Stimulated activated CD8-positive, alpha-beta memory T cell treated with anti-CD3 and anti-CD28 coated beads, Interleukin-7, amount 100 ng/mL, for 24 hours (primary cell): ENCODE data around the gene PA2G4.
"Not testable (repeated sequence)": the region's sequence is repeated elsewhere in the genome, so short reads cannot be mapped to it uniquely, and the experiment has no call there.

Experiments
- DNase-seq: peaks from one replicate; pipeline ENCODE4 v3.0.0-alpha.2; 2020; ENCODE audit warnings: low read depth

PA2G4 gene

DNA sequence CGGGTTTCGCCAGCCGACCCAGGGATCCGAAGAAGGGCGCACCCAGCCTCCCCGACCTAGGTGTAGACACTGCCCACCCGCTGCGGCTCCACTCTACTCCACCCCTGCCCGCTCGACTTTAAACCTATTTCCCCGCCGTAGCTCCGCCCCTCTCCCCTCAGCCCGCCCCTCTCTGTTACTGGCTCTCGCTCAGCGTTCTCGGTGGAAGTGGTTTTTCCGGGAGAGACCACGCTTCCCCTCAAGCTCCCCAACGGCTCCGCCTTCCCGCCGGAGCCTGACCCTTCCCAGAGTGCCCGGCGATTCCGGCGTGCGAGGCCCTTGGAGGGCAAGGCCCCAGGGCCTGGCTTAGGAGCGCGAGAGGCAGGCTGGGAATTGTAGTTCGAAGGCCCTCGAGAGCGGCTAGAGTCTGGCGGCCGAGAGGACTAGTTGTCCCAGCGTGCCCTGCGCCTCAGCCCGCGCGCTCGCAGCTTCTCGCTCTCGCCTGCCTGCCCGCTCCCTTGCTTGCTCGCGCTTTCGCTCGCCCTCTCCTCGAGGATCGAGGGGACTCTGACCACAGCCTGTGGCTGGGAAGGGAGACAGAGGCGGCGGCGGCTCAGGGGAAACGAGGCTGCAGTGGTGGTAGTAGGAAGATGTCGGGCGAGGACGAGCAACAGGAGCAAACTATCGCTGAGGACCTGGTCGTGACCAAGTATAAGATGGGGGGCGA, at the start of gene PA2G4:
TSS of gene PA2G4 (plus strand) at position 451 of the 706 bp plus-strand sequence. CDS start at position 630, 179 bp downstream.
- DNase-seq, result peak; percentile 95

DNA sequence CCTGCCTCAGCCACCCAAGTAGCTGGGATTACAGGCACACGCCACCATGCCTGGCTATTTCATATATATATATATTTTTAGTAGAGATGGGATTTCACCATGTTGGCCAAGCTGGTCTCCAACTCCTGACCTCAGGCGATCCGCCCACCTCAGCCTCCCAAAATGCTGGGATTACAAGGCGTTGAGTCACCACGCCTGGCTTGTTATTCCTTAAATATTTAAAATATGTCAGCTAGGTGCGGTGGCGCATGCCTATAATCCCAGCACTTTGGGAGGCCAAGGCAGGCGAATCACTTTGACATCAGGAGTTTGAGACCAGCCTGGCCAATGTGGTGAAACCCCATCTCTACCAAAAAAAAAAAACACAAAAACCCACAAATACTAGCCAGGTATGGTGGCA, 44.4 kb upstream of the PA2G4 start:
- not testable (repeated sequence) for DNase-seq

DNA sequence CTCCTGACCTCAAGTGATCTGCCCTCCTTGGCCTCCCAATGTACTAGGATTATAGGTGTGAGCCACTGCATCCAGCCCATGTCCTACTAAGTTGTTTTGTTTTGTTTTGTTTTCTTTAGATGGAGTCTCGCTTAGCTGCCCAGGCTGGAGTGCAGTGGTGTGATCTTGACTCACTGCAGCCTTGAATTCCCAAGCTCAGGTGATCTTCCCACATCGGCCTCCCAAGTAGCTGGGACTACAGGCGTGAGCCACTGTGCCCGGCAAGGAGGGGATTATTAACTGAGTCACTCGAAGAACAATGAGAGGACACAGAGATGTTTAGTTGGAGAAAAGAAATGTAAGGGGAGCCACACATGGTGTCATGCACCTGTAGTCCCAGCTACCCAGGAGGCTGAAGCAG, 42.4 kb upstream of the PA2G4 start:
- no peak for DNase-seq

DNA sequence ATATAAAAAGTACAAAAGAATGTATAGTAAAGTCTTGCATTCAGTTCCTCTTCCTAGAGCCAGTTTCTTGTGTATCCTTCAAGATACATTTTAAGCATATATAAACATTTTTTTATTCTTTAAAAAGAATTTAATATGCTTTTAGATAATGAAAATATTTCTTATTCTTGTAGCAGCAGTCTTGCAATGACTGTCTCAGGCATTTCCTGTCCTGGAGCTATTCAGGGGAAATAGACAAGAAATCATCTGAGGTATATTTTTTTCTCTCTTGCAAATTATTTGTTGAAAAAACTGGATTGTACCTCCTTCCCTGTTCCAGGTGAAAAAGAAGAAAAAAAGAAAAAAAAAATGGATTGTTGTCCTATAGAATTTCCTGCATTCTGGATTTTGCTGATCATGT, 41.4 kb upstream of the PA2G4 start:
- no peak for DNase-seq

DNA sequence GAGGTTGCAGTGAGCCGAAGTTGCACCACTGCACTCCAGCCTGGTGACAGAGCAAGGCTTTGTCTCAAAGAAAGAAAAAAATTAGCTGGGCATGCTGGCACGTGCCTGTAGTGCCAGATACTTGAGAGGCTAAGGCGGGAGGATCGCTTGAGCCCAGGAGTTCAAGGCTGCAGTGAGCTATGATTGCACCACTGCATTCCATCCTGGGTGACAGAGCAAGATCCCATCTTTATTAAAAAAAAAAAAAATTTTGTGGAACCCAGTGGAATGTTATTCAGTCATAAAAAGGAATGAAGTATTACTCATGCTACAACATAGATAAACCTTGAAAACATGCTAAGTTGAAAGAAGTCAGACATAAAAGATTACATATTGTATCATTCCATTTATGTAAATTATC, 32.7 kb upstream of the PA2G4 start:
- no peak for DNase-seq

DNA sequence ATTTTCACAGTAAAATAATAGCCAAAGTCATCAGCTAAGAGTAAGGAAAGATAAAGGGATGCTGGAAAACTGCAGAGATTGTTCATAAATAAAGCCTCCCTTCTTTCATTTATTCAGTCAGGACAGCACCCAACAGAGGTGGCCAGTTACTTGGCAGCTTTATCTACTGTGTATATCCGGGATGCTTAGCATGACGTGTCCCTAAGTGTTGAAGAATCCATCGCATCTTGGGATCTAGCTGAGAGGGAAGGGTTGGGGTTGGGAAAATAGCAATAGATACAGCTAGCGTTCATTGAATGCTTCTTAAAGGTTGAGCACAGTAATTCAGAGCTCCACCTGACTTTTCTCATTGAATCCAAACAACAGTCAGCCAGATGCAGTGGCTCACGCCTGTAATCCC, 30.0 kb upstream of the PA2G4 start:
- DNase-seq, result no peak

DNA sequence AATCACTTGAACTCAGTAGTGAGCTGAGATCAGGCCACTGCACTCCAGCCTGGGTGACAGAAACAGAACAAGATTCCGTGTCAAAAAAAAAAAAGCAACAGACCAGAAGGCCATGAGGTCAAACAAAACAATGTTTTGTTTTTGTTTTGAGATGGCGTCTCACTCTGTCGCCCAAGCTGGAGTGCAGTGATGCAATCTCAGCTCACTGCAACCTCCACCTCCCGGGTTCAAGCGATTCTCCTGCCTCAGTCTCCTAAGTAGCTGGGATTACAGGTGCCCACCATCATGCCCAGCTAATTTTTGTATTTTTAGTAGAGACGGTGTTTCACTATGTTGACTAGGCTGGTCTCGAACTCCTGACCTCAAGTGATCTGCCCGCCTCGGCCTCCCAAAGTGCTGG, 26.4 kb upstream of the PA2G4 start:
- not testable (repeated sequence) for DNase-seq

DNA sequence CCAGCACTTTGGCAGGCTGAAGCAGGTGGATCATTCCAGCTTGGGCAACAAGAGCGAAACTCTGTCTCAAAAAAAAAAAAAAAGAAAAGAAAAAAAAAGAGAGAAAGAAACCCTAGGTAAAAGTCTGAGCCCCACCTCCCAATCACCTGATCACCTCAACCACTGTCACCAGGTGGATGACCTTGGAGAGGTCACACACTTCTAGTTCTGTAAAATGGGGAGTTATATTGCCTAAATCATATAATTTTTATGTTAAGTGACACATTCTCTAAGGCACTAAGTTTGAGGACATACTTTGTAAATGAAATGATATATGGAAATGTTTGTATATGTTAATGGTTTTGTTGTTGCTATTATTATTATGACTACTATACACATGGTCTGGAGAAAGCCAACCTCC, 25.9 kb upstream of the PA2G4 start:
- no peak for DNase-seq

DNA sequence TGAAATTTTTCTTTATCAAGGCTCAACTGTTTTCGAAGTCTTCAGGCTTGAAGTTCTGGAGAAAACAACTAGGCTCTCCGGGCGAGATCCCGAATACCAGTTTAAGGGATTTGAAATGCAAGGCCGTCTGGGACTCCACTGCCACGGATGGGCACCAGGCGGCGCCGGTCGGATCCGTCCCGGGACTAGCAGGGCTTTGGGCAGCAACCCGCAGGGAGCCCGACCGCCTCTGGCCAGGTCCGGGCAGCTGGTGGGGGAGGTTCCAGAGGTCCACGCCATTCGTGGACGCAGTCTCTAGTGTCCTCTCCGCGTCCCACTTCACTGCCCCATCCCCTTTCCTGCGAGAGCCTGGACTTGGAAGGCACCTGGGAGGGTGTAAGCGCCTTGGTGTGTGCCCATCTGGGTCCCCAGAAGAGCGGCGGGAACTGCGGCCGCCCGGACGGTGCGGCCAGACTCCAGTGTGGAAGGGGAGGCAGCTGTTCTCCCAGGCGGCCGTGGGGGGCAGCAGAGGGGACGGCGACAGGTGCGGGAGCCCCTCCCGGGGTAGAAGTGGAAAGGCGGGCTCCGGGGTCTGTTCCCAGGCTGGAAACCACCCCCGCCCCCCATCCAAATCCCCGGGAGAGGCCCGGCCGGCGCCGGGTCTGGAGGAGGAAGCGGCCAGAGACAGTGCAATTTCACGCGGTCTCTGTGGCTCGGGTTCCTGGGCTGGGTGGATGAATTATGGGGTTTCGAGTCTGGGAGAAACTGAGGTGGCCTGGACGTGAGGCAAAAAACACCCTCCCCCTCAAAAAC, 25.2 kb upstream of the PA2G4 start:
- no peak for DNase-seq

DNA sequence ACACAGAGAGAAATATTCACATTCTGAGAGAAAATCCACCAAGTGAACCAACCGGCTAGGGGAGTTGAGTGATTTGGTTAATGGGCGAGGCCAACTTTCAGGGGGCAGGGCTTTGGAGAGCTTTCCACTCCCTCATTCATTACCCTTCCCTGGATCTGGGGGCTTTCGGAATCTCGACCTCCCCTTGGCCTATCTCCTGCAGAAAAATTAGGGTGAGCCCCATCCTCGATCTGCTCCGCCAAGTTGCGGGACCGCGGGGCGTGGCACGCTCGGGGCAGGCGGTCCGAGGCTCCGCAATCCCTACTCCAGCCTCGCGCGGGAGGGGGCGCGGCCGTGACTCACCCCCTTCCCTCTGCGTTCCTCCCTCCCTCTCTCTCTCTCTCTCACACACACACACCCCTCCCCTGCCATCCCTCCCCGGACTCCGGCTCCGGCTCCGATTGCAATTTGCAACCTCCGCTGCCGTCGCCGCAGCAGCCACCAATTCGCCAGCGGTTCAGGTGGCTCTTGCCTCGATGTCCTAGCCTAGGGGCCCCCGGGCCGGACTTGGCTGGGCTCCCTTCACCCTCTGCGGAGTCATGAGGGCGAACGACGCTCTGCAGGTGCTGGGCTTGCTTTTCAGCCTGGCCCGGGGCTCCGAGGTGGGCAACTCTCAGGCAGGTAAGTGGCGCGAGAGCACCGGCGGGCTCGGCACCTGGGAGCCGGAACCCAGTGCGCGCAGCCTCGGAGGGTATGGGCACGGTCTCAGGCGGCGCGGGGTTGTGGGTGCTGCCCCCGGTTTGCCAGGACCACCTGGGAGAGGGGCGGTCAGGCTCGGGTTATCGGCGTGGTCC, 24.4 kb upstream of the PA2G4 start, which contains the start of gene ERBB3:
TSS of gene ERBB3 (plus strand) at position 443 of the 833 bp plus-strand sequence. CDS start at position 579, 136 bp downstream.
- DNase-seq, result peak; percentile 36

DNA sequence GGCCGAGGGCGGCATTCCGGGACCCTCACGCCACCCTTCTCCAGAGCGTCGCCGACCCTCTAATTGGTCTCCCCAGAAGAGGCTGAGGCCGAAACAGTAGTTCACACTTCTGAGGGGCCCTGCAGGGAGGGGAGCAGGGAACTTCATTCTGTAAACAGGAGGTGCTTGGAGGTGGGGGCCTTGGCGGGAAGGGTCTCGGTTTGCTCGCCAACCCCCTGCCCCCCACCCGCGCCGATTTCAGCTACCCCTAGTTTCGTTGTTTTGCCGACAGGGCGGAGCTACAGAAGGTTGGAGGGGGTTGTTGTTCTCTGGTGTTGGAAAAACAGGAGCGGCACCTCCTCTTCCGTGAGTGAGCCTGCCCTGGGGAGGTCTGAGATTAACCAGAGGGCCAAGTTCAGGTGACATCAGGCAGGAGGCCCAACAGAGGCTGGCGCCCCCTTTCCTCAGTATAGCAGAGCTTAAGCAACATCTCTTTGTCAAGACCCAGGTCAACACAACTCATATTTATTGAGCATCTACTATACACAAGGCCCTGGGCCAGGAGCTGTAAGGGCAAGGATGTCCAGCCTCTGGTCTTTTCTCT, 23.7 kb upstream of the PA2G4 start:
- DNase-seq, result no peak

DNA sequence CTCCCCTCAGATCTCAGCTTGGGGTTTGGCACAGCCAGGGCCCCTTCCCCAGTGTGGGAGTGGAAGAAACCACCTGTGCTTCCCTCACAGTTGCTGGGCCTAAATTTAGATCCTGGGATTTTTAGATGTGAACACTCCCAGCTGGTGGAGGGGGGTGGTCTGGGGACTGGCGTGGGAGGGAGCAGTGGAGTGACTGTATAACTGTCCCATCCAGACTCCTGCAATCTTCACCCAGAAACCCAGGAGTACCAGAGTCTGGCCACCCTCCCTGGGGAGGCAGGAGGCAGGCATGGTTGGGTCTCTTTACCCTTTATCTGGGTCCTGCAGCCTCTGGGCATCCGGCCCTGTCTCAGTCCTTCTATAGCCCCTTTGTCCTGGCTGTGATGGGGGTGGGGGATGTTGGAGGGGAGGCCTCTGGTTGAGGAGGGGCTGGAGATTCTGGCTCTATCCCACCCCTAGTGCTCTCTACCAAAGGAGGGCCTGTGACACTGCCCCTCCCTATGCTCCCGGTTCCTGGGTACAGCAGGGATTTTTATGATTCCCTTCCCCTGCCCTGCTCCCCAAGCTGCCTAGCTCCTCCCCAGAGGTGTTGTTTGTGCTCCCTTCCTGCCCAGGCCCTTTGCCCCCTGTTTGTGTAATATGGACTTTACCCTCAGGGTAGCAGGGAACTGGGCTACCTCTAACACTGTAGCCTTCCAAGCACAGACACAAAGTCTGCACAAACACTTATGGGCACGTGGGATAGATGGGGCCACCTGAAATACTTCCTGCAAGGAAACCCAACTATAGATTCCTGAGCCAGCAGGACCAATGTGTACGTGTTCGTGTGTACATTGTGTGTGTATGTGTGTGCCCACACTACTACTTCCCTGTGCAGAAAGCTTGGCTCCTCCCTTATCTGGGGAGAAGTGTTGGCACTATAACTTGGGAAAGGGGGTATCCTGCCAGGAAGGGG, 22.7 kb upstream of the PA2G4 start:
- no peak for DNase-seq

DNA sequence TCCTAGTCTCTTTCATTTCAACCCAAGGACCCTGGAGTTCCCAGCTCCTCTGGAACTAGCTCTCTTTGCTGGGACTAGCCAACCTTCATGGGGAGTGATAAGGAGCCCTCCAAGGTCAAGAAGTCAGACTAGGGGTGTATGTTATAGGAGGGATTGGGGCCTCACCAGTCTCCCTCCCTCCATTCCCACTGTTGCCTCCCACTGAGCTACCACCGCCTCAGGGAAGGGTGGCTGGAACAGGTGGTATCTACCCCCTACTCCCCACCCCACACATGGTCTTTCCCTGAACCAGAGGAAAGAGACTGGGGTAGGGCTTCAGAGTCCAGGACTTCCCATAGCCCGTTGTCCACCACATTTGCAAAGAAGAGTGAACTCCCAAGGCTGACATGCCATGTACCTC, 22.0 kb upstream of the PA2G4 start:
- no peak for DNase-seq

DNA sequence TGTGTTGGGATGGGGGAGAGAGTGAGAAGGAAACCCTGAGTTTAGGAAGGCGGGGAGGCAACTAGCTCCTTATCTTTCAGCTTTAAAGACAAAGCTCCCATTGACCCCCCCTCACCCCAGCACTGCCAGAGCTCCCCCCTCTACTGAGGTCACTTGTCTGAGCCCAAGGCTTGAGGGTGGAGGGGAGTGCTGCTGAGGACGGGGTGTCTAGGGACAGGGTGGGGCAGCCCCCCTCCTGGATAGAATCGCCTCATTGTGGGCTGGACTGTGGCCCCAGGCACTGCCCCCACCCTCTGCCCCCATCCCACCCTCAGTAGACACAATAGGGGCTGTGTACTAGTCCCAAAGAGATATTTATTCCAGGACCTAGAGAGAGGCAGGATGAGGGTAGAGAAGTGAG, 21.4 kb upstream of the PA2G4 start:
- no peak for DNase-seq

DNA sequence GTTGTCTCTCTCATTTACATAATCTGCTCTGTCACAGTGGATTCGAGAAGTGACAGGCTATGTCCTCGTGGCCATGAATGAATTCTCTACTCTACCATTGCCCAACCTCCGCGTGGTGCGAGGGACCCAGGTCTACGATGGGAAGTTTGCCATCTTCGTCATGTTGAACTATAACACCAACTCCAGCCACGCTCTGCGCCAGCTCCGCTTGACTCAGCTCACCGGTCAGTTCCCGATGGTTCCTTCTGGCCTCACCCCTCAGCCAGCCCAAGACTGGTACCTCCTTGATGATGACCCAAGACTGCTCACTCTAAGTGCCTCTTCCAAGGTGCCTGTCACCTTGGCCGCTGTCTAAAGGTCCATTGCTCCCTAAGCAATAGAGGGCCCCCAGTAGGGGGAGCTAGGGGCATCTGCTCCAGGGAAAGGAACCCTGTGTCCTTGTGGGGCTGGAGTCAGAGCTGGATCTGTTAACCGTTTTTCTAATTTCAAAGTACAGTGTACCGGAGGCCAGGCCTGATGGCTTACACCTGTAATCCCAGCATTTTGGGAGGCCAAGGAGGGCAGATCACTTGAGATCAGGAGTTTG, 19.3 kb upstream of the PA2G4 start:
- no peak for DNase-seq

DNA sequence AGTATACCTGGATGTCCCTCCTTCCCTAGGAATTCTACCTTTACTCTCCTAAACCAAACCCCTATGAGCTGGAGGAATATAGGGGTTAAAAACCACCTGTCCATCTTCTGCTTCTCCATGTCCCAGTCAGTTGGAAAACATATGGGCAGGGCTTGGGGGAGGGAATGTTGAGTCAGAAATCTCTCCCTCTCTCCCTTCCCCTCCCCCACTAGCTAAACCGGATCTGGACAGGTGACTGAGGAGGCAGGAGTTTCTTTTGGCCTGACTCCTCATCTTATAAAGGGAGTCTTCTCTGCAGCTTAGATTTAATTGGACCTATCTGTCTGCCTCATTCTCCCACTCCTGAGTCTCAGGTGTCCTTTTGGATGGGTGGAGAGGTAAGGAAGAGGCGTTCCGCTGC, 18.3 kb upstream of the PA2G4 start:
- DNase-seq, result no peak

DNA sequence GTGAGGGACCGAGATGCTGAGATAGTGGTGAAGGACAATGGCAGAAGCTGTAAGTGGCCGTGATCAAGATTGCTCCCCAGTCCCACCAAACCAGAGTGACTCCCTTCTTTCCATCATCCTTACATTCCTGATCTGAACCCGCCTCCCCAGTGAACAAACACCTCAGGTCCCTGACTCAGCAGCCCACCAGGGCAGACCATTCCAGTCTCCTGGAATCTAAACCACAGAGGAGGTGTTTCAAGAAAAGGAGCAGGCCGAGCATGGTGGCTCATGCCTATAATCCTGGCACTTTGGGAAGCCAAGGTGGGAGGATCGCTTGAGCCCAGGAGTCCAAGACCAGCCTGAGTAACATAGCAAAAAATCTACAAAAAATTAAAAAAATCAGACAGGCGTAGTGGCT, 17.8 kb upstream of the PA2G4 start:
- DNase-seq, result no peak

DNA sequence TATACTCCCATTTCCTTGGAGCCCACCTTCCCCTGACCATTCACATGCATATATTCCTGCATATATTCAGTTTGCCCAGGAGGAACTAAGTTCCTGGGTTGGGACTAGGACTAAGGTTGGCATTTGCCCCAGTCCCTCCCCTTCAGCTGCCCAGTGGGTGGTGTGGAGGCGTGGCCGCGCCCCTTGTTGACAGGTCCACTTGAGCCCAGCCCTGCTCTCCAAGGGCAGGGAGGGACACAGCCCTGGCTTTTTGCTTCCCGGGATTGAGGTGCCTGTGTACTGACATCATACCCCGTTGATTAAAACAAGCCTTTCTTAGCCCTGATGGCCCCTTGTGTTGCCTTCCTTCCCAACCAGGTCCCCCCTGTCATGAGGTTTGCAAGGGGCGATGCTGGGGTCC, 17.1 kb upstream of the PA2G4 start:
- no peak for DNase-seq

DNA sequence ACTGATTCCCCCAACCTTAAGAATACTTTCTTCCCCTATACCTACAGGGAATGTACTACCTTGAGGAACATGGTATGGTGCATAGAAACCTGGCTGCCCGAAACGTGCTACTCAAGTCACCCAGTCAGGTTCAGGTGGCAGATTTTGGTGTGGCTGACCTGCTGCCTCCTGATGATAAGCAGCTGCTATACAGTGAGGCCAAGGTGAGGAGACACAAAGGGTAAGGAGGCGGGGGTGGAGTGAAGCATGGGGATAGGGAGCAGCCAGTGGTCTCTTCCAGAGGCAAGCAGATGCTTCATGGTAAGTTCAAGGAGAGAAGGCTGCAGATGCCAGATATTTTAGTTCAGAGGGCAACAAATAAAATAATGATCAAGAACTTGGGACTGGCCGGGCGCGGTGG, 6.6 kb upstream of the PA2G4 start:
- DNase-seq, result no peak

DNA sequence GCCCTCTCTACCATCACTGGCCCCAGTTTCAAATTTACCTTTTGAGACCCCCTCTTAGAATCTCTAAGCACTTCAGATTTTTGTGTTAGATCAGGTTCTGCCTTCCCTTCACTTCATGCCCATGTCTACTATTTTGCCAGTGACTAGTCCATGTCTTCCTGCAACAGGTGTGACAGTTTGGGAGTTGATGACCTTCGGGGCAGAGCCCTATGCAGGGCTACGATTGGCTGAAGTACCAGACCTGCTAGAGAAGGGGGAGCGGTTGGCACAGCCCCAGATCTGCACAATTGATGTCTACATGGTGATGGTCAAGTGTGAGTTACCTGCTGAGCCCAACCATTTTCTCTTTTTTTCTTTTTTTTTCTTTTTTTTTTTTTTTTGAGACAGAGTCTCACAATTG, 5.8 kb upstream of the PA2G4 start:
- DNase-seq, result no peak

DNA sequence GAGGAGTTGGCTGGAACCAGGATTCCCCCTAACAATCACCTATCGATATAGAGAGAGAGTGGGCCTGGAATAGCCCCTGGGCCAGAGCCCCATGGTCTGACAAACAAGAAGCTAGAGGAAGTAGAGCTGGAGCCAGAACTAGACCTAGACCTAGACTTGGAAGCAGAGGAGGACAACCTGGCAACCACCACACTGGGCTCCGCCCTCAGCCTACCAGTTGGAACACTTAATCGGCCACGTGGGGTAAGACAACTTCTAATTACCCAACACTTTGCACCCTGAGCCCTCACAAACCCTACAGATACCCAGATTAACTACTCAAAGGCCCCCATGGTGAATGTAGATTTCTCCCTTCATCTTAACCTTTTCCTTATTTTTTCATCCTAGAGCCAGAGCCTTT, 4.6 kb upstream of the PA2G4 start:
- no peak for DNase-seq
